NCI-H1417 treated with DMSO at 0.1 percent for 48 hours (cell line): Measurements from ENCODE around the gene RBM4.

ENCODE experiments used
- DNase-seq: peaks from one replicate; lab custom pipeline; 2025; lab: John Stamatoyannopoulos, UW

RBM4 gene

DNA sequence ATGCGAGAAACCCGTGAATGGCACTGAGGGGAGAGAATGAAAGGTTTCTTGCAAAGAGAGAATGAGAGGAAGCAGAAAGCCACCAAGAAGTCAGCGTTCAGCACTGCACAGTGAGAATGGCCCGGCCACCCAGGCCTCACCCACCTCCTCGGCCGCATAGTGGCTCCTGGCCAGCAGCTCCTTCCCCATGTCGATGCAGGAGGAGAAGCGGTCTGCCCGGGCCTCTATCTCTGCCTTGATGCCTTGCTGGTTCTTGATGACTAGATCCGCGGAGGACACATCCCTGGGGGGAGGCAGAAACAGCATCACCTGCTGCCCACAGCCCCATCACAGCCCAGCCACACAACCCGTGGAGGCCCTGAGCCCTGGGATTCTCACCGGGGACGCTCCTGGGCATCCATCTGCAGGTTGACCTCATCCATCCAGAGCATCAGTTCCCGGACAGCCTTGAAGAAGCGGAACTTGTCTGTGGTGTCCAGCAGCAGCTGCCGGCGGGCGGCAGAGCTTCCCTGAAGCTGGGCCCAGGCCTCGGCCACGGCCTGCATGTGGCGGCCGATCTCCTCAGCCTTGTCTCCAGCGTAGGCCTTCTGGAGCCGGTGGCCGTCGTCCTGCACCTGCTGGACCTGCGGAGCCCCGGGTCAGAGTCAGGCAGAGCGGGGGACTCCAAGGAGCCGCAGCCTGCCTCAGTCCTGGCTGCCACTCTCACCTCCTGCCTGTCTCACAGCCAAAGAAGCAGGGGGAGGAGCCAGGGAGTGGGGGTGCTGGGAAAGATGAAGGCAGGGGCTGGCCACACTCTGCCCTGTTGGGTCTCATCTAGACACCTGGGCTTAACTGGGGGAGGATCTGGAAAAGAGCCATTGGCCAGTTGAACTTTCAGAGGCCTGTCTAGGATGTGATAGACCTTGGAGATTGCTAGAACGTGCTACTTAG is 51.4 kb downstream of the RBM4 start:
- DNase-seq: no peak

- DNase-seq: no peak
These were observed 52.9 kb downstream of the RBM4 start for GRCh38 chr11:66691311-66691980.

DNA sequence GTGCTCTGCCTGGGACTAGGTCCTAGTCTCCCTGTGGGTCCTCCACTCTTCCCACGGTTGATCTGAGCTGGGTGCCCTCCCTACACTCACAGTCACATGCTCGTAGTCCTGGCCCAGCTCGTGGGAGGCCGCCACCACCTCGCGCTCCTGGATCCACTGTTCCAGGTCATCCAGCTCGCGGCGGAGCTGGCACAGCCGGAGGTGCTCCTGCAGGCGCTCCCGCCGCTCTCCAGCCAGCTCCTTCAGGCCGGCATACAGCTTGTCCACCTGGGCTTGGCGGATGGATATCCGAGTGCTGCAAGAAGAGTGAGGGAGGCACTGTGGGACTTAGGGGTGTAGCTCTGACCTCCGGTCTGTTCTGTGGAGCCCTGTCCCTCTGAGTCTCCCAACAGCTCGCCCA is 53.9 kb downstream of the RBM4 start:
- no peak for DNase-seq

DNA sequence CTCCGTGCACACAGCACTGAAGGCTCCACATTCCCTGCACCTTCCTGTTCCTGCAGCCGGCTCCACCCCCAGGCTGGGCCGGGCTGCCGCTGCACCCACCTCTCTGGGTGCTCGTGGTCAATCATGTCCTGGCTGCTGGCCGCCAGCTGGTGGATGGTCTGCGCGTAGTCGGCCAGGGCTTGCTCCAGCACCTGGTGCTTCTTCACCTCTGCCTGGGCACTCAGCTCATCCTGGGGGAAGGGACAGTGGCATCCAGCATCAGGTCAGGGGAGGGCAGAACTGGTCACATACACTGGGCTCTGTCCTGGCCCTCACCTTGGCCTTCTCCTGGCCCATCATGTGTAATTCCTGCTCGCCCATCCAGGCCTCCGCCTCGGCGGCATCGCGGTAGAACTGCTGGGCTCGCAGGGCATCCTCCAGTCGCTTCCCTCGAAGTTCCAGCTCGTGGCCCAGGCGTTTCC is 54.4 kb downstream of the RBM4 start:
- DNase-seq: no peak

GRCh38 chr11:66693356-66694055 is 55.0 kb downstream of the RBM4 start:
- no peak for DNase-seq

DNA sequence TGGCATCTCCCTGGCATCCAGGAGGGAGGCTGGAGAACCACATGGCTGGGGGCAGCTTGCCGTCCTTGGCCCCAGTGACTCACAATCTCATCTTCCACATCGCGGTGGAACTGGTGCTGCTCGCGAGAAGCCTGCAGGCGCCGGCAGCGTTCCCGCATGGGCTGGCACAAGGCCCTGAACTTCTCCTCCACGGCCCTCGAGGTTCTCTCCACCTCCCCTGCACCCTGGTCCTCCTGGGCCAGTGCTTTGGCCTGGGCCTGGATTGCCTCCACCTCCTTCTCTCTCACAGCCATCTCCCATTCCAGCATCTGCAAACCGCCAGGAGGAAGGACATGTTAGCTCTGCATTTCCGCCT is 55.5 kb downstream of the RBM4 start:
- no peak for DNase-seq

DNA sequence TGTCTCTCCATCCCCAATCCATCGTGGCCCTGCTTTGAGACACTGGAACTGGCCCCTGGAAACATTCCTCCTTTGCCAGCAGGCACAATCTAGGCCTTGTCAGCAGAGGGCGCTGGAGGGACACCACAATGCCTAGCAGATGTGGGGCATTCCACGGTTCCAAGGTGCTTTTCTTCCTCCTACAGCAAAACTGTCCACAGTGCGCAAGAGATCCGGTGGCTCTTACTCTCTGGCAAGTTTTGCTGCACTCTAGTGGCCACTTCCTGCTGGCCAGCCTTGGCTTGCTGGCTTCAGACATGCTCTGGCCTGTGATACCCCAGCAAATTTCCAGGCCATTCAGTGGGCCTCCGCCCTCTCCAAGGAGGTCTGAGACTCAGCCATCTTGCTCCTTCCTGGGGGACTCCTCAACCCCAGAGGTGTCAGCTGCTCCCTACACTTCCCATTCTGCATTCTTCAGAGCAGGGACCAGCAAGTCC is 56.3 kb downstream of the RBM4 start:
- DNase-seq: peak; percentile 72
